ENCODE measurements around the gene PCDHGA2.
"Not testable (repeated sequence)": the region's sequence is repeated elsewhere in the genome, so short reads cannot be mapped to it uniquely, and the experiment has no call there.

Gene PCDHGA2

GRCh38 chr5:141338538-141339306 is at the start of gene PCDHGA2:
PCDHGA2 (plus strand) TSS chr5:141338760.
- peak; percentile 11 to 42 for DNase-seq

GRCh38 chr5:141298376-141298775 is 40.2 kb upstream of the PCDHGA2 start:
- DNase-seq: no peak

- no peak for DNase-seq
These were observed 34.8 kb upstream of the PCDHGA2 start, which contains the start of gene SLC25A2 for GRCh38 chr5:141303756-141304155. SLC25A2 (minus strand) TSS chr5:141304049; CDS start chr5:141303865, 184 bp downstream.

- no peak for DNase-seq
These were observed 31.9 kb upstream of the PCDHGA2 start for GRCh38 chr5:141306630-141307029.

GRCh38 chr5:141313711-141314110 is 24.8 kb upstream of the PCDHGA2 start:
- no peak for DNase-seq

- DNase-seq: not testable (repeated sequence)
These were observed 21.6 kb upstream of the PCDHGA2 start for GRCh38 chr5:141316963-141317362.

GRCh38 chr5:141319202-141319601 is 19.4 kb upstream of the PCDHGA2 start:
- DNase-seq: no peak

- DNase-seq: no peak
These were observed 18.9 kb upstream of the PCDHGA2 start for GRCh38 chr5:141319699-141320098.

GRCh38 chr5:141320225-141321169 is 18.1 kb upstream of the PCDHGA2 start, which contains the start of gene TAF7:
TAF7 (minus strand) TSS chr5:141320784; CDS start chr5:141320044, 740 bp downstream.
- DNase-seq: peak; percentile 86 to 94

- DNase-seq: no peak
These were observed 16.3 kb upstream of the PCDHGA2 start for GRCh38 chr5:141322261-141322660.

- DNase-seq: peak; percentile 13 to 76
These were observed 12.3 kb upstream of the PCDHGA2 start for GRCh38 chr5:141326088-141326854.

GRCh38 chr5:141328231-141328630 is 10.3 kb upstream of the PCDHGA2 start:
- DNase-seq: no peak

- peak; percentile 34 to 79 for DNase-seq
These were observed 8.1 kb upstream of the PCDHGA2 start, which contains the start of gene PCDHGA1 for GRCh38 chr5:141330299-141331080. PCDHGA1 (plus strand) TSS chr5:141330514.

GRCh38 chr5:141332571-141332970 is 6.0 kb upstream of the PCDHGA2 start:
- not testable (repeated sequence) for DNase-seq

GRCh38 chr5:141340781-141341354 is 2.3 kb downstream of the PCDHGA2 start:
- DNase-seq: not testable (repeated sequence)

GRCh38 chr5:141342773-141343172 is 4.2 kb downstream of the PCDHGA2 start:
- DNase-seq: no peak

- peak in 1 of 2 experiments; percentile 15 for DNase-seq
These were observed 4.8 kb downstream of the PCDHGA2 start, which contains the start of gene PCDHGA3 for GRCh38 chr5:141343242-141343952. PCDHGA3 (plus strand) TSS chr5:141343829; CDS start chr5:141344034, 205 bp downstream.

- no peak for DNase-seq
These were observed 5.4 kb downstream of the PCDHGA2 start for GRCh38 chr5:141343953-141344463.

- no peak for DNase-seq
These were observed 6.8 kb downstream of the PCDHGA2 start for GRCh38 chr5:141345327-141345726.

GRCh38 chr5:141346017-141346416 is 7.5 kb downstream of the PCDHGA2 start:
- DNase-seq: not testable (repeated sequence)

Data from NCI-H526 (cell line).